HG03520 (cell line): Measurements from ENCODE around the gene TLE6.
"Not testable (repeated sequence)": the region's sequence is repeated elsewhere in the genome, so short reads cannot be mapped to it uniquely, and the experiment has no call there.

Source experiments
- ATAC-seq: cut with Tn5 transposase; IDR thresholded peaks from one replicate; pipeline ENCODE4 v1.9.1; 2021; ENCODE audit warnings: mild to moderate bottlenecking, moderate library complexity; ENCODE audit not compliant: unreplicated experiment

TLE6 gene

DNA sequence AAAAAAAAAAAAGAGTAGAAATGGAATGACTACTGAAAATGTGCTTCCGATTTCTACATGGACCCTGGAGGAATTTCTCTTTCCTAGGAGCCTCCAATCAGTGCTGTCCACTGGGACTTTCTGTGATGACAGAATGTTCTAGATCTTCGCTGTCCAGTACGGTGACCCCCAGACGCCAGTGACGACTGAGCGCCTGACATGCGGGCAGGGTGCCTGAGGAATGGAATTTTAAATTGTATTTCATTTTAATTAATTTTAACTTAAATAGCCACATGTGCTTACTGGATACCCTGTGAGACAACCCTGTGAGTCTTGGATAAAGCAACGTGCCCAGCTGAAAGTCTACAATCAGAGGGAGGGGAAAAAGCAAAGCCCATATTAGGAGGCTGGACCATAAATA, 4.1 kb upstream of the TLE6 start:
- ATAC-seq: no peak

- no peak for ATAC-seq
These were observed 2.9 kb upstream of the TLE6 start for GRCh38 chr19:2974342-2975041.

- ATAC-seq: no peak
These were observed 759 bp upstream of the TLE6 start for GRCh38 chr19:2976609-2977000.

DNA sequence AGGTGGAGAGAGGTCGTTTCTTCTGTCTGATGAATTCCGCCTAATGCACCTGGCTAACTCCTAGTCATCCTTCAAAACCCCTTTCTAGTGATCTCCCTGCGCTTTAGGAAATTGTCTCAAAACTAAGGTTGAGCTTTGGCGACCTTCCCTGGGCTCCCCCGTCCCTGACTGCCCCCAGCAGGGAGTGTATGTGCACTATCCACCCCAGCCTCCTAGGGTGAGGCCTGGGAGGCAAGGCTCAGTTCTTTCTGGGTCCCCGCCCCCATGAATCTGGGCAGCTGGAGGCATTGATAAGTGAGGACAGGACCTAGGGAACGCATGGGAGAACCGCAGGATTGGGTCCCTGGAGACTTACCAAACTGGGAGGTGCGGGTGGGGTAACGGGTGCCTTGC, 378 bp downstream of the TLE6 start:
- ATAC-seq: no peak

DNA sequence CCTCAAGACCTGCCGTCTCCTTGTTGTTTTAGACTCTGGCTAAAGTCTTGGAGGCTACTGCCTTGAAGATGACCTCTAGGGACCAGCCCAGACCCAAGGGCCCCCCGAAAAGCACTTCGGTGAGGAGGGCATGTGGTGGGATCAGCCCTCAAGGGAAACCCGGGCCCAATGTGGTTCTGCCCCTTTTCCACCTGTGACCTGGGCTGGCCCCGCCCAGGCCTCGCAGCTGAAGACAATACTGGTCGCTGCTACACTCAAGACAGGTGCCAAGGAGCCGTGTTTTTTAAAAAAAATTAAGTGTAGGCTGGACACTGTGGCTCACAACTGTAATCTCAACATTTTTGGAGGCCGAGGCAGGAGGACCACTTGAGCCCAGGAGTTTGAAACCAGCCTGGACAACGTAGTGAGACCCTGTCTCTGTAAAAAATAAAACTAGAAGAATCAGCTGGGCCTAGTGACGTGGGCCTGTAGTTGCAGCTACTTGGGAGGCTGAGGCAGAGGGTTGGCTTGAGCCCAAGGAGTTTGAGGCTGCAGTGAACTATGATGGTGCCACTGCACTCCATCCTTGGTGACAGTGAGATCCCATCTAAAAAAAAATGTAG, 903 bp downstream of the TLE6 start:
- ATAC-seq: no peak

- no peak for ATAC-seq
These were observed 1.4 kb downstream of the TLE6 start for GRCh38 chr19:2978772-2979171.

DNA sequence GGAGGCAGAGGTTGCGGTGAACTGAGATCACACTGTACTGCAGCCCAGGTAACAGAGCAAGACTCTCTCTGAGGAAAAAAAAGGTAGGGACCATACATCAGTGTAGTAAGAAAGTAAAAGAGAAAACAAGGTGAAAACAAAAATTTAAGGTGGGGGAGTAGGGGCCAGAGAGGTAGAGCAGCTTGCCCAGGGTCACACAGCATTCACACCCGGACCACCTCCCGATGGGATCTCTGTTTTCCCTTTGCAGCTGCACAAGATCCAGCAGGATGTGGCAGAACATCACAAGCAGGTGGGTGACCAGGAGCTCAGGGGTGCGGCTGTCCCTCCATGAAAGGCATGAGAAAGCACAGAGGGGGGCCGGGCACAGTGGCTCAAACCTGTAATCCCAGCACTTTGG, 4.5 kb downstream of the TLE6 start:
- no peak for ATAC-seq

DNA sequence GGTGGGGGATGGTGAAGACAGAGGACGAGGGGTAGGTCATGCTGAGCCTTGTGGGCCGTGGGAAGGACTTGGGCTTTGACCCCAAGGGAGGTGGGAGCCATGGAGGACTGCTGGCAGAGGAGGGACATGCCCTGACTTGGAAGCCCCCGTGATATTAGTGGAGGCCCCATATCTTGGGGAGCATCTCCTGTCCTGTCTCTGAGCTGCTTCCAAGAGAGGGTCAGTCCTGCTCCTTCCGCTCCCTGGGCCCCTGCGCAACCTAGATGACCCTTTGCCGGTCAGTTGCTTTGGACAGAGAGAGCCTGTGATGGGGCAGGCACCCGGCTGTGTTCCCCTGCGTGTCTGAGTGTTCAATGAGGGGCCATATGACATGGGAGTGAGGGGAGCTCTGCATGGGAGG, 5.2 kb downstream of the TLE6 start:
- no peak for ATAC-seq

DNA sequence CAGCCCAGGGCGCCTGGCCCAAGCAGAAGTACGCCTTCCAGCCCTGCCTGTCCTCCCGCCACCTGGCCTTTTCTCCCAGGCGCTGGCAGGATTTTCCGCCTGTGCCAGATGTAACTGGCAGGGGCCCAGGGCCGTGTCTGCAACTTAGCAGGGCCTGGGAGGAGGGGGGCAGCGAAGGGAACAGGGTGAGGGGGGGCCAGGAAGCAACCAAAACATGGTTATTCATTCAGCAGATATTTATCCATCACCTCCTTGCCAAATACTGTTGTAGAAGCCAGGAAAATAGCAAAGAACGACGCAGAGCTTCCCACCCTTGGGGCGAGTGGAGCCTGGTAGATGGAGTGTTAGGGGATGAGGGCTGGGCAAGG, 5.6 kb downstream of the TLE6 start:
- ATAC-seq: no peak

DNA sequence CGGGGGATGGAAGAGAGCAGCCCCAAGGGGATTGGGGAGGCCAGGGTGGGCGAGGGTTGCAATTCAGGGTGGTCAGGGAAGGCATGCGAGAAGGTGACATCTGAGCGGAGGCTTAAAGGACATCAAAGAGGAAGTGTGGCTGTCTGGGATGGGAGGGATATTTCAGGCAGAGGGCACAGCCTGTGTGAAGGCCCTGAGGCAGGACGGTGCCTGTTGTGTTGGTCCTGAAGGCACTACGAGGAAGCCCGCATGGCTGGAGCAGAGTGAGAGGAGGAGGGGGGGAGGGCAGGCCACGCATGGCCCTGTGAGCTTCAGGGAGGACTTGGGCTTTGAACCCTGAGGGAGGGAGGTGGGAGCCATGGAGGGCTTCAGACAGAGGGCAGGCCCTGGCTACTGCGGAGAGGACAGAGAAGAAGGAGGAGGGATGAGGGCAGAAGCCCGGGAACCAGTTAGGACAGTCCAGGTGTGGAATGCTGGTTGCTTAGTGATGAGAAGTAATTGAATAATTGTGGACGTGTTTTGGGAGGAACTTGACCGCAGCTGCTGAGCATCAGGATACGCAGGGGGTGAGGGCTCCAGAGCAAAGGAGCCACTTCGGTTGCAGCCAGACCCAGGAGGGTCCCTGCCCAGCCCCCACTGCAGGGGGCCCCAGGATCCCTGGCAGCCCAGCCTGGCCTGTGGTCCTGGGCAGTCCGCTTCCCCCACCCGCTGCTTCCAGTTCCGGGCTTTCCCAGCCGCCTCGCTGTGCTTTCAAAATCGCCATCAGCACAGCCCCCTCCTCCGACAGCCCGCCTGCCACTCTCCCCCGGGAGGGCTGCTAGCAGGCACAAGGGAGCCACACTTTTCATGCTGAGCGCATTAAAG, 6.2 kb downstream of the TLE6 start:
- ATAC-seq: no peak

- ATAC-seq: no peak
These were observed 6.8 kb downstream of the TLE6 start for GRCh38 chr19:2984215-2984528.

DNA sequence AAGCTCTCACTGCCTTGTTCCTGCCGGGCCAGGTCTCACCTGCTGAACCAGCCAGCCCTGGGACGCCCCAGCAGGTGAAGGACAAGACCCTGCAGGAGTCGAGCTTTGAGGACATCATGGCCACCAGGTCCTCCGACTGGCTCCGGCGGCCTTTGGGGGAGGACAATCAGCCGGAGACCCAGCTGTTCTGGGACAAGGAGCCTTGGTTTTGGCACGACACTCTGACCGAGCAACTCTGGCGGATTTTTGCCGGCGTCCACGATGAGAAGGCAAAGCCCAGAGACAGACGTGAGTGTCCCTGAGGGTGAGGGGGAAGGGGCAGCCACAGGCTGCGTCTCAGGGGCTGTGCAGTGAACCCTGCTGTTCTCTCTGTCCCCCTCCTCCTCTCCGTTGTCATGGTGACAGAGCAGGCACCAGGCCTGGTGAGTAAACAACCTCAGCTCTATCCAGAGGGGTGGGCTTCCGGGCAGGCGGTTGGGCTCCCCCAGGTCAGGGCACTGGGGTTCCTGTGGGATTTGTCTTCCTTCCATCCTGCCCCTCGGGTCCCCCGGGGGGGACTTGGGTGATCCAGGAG, 9.7 kb downstream of the TLE6 start:
- ATAC-seq: no peak

GRCh38 chr19:2987797-2988196, 10.4 kb downstream of the TLE6 start:
- no peak for ATAC-seq

DNA sequence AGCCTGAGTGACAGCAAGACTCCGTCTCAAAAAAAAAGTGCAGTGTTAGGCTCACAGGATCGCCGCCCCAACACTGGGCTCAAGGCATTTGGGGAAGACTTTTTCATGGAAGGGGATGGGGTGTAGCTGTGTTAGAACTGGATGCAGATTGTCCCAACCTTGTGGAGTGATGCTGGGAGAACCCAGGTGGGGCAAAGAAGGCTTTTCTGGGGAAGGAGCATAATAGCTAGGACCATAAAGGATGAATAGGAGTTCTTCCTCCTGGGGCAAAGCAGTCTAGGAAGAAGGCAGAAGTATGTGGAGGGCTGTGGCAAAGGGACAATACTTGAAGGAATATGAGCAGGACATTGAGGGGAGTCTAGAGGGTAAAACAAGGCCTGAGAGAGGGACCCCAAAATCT, 11.2 kb downstream of the TLE6 start:
- no peak for ATAC-seq

GRCh38 chr19:2989236-2989946, 12.0 kb downstream of the TLE6 start:
- no peak for ATAC-seq

DNA sequence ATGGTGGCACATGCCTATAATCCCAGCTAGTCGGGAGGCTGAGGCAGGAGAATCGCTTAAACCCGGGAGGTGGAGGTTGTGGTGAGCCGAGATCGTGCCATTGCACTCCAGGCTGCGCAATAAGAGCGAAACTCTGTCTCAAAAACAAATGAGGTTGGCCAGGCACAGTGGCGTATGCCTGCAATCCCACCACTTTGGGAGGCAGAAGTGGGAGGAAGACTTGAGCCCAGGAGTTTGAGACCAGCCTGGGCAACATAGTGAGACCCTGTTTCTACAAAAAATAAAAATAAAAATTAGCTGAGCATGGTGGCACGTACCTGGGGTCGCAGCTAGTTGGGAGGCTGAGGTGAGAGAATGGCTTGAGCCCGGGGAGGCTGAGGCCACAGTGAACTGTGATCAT, 15.0 kb downstream of the TLE6 start:
- not testable (repeated sequence) for ATAC-seq

GRCh38 chr19:2992958-2993357, 15.6 kb downstream of the TLE6 start:
- ATAC-seq: no peak

GRCh38 chr19:2993579-2993978, 16.2 kb downstream of the TLE6 start:
- no peak for ATAC-seq

DNA sequence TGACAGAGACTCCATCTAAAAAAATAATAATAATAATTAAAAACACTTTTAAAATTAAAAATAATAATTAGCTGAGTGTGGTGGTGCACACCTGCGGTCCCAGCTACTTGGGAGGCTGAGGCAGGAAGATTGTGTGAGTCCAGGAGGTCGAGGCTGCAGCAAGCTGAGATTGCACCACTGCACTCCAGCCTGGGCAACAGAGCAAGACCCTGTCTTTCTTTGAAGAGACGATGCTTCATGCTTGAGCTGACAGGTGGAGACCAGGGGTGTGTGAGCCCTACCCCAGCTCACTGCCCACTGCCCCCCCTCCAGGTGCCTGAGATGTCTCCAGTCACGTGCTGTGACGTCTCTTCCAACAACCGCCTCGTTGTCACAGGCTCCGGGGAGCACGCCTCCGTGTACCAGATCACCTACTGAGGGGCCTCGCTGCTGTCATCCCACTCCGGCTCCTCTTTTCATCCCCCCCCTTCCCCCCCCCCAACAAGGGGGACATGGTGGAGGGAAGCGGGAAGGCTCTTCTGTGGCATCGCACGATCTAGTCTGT, 17.3 kb downstream of the TLE6 start:
- no peak for ATAC-seq

GRCh38 chr19:2997720-2998119, 20.4 kb downstream of the TLE6 start:
- ATAC-seq: no peak

DNA sequence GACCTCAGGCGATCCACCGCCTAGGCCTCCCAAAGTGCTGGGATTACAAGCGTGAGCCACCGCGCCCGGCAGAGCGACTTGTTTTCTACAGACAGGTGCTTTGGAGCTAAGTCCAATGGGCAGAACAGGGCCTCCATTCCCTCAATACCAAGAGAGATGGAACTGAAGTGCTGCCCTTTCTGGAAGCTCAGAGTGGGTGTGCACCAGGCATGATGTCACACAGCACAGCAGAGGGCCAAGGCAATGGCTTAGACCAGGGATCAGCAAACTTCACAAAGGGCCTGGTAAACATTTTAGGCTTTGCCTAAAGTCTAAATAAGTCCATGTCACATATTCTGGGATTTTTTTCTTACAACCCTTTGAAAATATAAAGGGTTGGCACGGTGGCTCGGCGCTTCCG, 21.3 kb downstream of the TLE6 start:
- ATAC-seq: no peak
